Activated naive CD4-positive, alpha-beta T cell treated with anti-CD3 and anti-CD28 coated beads, Interleukin-2, amount 50 U/mL, for 24 hours (primary cell): ENCODE measurements around the gene MAN1B1.

Experiments used
- H3K27ac Mint-ChIP-seq: one replicate; pipeline ENCODE4 v1.8.0; 2021; ENCODE audit warnings: mild to moderate bottlenecking, mixed read lengths
- H3K27me3 Mint-ChIP-seq: one replicate; pipeline ENCODE4 v1.8.0; 2021; ENCODE audit warnings: mixed read lengths
- H3K36me3 Mint-ChIP-seq: one replicate; pipeline ENCODE4 v1.8.0; 2021; ENCODE audit warnings: mixed read lengths
- H3K4me1 Mint-ChIP-seq: one replicate; pipeline ENCODE4 v1.8.0; 2021; ENCODE audit warnings: mixed read lengths
- H3K4me3 Mint-ChIP-seq: one replicate; pipeline ENCODE4 v1.8.0; 2021; ENCODE audit warnings: mild to moderate bottlenecking, mixed read lengths
- H3K9me3 Mint-ChIP-seq: one replicate; pipeline ENCODE4 v1.8.0; 2021; ENCODE audit warnings: mixed read lengths

Gene MAN1B1

GRCh38 chr9:137088121-137088520 lies 1.3 kb downstream of the MAN1B1 start:
- Mint-ChIP-seq H3K36me3 (peaks cover 2% of the 10 kb centered on the region), H3K9me3 (no peaks in the 10 kb centered on the region), H3K4me3 (peak overlapping the region; percentile 89), H3K4me1 (peaks cover 39% of the 10 kb centered on the region), H3K27me3 (no peaks in the 10 kb centered on the region), H3K27ac (peak overlapping the region; percentile 93)

GRCh38 chr9:137089232-137089947 lies 2.6 kb downstream of the MAN1B1 start:
- Mint-ChIP-seq H3K27ac (peak overlapping the region; percentile 43), H3K4me1 (peaks cover 42% of the 10 kb centered on the region), H3K9me3 (no peaks in the 10 kb centered on the region), H3K4me3 (peak overlapping the region; percentile 30), H3K27me3 (no peaks in the 10 kb centered on the region), H3K36me3 (peaks cover 2% of the 10 kb centered on the region)

- H3K4me3 Mint-ChIP-seq, result peak overlapping the region; percentile 81
- no peaks in the 10 kb centered on the region for H3K9me3 Mint-ChIP-seq
- peaks cover 27% of the 10 kb centered on the region for H3K4me1 Mint-ChIP-seq
- H3K36me3 Mint-ChIP-seq, result peaks cover 5% of the 10 kb centered on the region
- no peaks in the 10 kb centered on the region for H3K27me3 Mint-ChIP-seq
- peak overlapping the region; percentile 66 for H3K27ac Mint-ChIP-seq
Measured at GRCh38 chr9:137095664-137096517, 9.1 kb downstream of the MAN1B1 start.

GRCh38 chr9:137096785-137097546 lies 10.2 kb downstream of the MAN1B1 start:
- peaks cover 8% of the 10 kb centered on the region for H3K36me3 Mint-ChIP-seq
- no peaks in the 10 kb centered on the region for H3K9me3 Mint-ChIP-seq
- peaks cover 27% of the 10 kb centered on the region for H3K4me1 Mint-ChIP-seq
- no peak overlapping the region for H3K27ac Mint-ChIP-seq
- peak overlapping the region; percentile 7 for H3K4me3 Mint-ChIP-seq
- no peaks in the 10 kb centered on the region for H3K27me3 Mint-ChIP-seq

- Mint-ChIP-seq H3K4me3 (no peak overlapping the region), H3K4me1 (peaks cover 21% of the 10 kb centered on the region), H3K27ac (no peak overlapping the region), H3K27me3 (no peaks in the 10 kb centered on the region), H3K36me3 (peaks cover 8% of the 10 kb centered on the region), H3K9me3 (no peaks in the 10 kb centered on the region)
Measured at GRCh38 chr9:137097761-137098462, 11.1 kb downstream of the MAN1B1 start.

- peaks cover 18% of the 10 kb centered on the region for H3K4me1 Mint-ChIP-seq
- H3K9me3 Mint-ChIP-seq, result no peaks in the 10 kb centered on the region
- no peak overlapping the region for H3K27ac Mint-ChIP-seq
- no peak overlapping the region for H3K4me3 Mint-ChIP-seq
- H3K36me3 Mint-ChIP-seq, result peaks cover 8% of the 10 kb centered on the region
- no peaks in the 10 kb centered on the region for H3K27me3 Mint-ChIP-seq
Measured at GRCh38 chr9:137099231-137099630, 12.4 kb downstream of the MAN1B1 start.

- H3K36me3 Mint-ChIP-seq, result peaks cover 10% of the 10 kb centered on the region
- no peaks in the 10 kb centered on the region for H3K4me1 Mint-ChIP-seq
- no peak overlapping the region for H3K4me3 Mint-ChIP-seq
- no peaks in the 10 kb centered on the region for H3K9me3 Mint-ChIP-seq
- H3K27me3 Mint-ChIP-seq, result no peaks in the 10 kb centered on the region
- no peak overlapping the region for H3K27ac Mint-ChIP-seq
Measured at GRCh38 chr9:137103206-137103999, 16.6 kb downstream of the MAN1B1 start.

- no peaks in the 10 kb centered on the region for H3K9me3 Mint-ChIP-seq
- H3K27me3 Mint-ChIP-seq, result no peaks in the 10 kb centered on the region
- H3K4me1 Mint-ChIP-seq, result no peaks in the 10 kb centered on the region
- H3K36me3 Mint-ChIP-seq, result peaks cover 9% of the 10 kb centered on the region
- H3K27ac Mint-ChIP-seq, result no peak overlapping the region
- H3K4me3 Mint-ChIP-seq, result no peak overlapping the region
Measured at GRCh38 chr9:137105814-137106661, 19.3 kb downstream of the MAN1B1 start.

GRCh38 chr9:137106662-137107250 lies 20.0 kb downstream of the MAN1B1 start:
- no peaks in the 10 kb centered on the region for H3K4me1 Mint-ChIP-seq
- H3K4me3 Mint-ChIP-seq, result no peak overlapping the region
- H3K9me3 Mint-ChIP-seq, result no peaks in the 10 kb centered on the region
- H3K27ac Mint-ChIP-seq, result no peak overlapping the region
- H3K36me3 Mint-ChIP-seq, result peaks cover 6% of the 10 kb centered on the region
- no peaks in the 10 kb centered on the region for H3K27me3 Mint-ChIP-seq

- Mint-ChIP-seq H3K27ac (no peak overlapping the region), H3K4me3 (no peak overlapping the region), H3K36me3 (peaks cover 6% of the 10 kb centered on the region), H3K4me1 (no peaks in the 10 kb centered on the region), H3K27me3 (no peaks in the 10 kb centered on the region), H3K9me3 (no peaks in the 10 kb centered on the region)
Measured at GRCh38 chr9:137107312-137107921, 20.6 kb downstream of the MAN1B1 start.

GRCh38 chr9:137107982-137108381 lies 21.2 kb downstream of the MAN1B1 start:
- H3K9me3 Mint-ChIP-seq, result no peaks in the 10 kb centered on the region
- H3K36me3 Mint-ChIP-seq, result peaks cover 6% of the 10 kb centered on the region
- no peaks in the 10 kb centered on the region for H3K27me3 Mint-ChIP-seq
- peaks cover 3% of the 10 kb centered on the region for H3K4me1 Mint-ChIP-seq
- H3K27ac Mint-ChIP-seq, result no peak overlapping the region
- no peak overlapping the region for H3K4me3 Mint-ChIP-seq

- Mint-ChIP-seq H3K4me1 (peaks cover 5% of the 10 kb centered on the region), H3K9me3 (no peaks in the 10 kb centered on the region), H3K4me3 (no peak overlapping the region), H3K36me3 (peaks cover 6% of the 10 kb centered on the region), H3K27ac (no peak overlapping the region), H3K27me3 (no peaks in the 10 kb centered on the region)
Measured at GRCh38 chr9:137108608-137109249, 21.9 kb downstream of the MAN1B1 start.
